H1 (cell line): ENCODE data around the gene IFI30. TPM values are rescaled to one million over a fixed set of nuclear protein-coding genes. Genes with fewer than 3 reads are reported as not detected.

Source experiments
- FOSL1 ChIP-seq: IDR thresholded peaks from 2 replicates; pipeline ENCODE4 v1.6.1; 2011; ENCODE audit warnings: mild to moderate bottlenecking, low read depth, low read length, moderate library complexity; ENCODE audit not compliant: insufficient read depth
- HDAC2 ChIP-seq, 2 experiments: fragments of 300-600 bp in 1 of 2; sonication (generic) in 1 of 2; IDR thresholded peaks; 2 replicates each; pipeline ENCODE4 v1.6.1; 2011 to 2012; ENCODE audit warnings: low read depth in 2 of 2, low read length in 2 of 2, mild to moderate bottlenecking in 2 of 2, moderate library complexity in 2 of 2, borderline replicate concordance in 1 of 2, inconsistent platforms in 1 of 2
- JUN ChIP-seq: IDR thresholded peaks from 2 replicates; pipeline ENCODE4 v1.6.1; 2011; ENCODE audit warnings: low read depth, mild to moderate bottlenecking, improper control_type of control experiment, low read length
- POU5F1 ChIP-seq: IDR thresholded peaks from 2 replicates; pipeline ENCODE4 v1.6.1; 2011; ENCODE audit warnings: low read depth, mild to moderate bottlenecking, low read length, moderate library complexity
- SP1 ChIP-seq: IDR thresholded peaks from 2 replicates; pipeline ENCODE4 v1.6.1; 2011; ENCODE audit warnings: low read depth, low read length
- TCF12 ChIP-seq: IDR thresholded peaks from 2 replicates; pipeline ENCODE4 v1.6.1; 2011; ENCODE audit warnings: low read depth, mild to moderate bottlenecking, low read length
- YY1 ChIP-seq: IDR thresholded peaks from 2 replicates; pipeline ENCODE4 v1.6.1; 2011; ENCODE audit warnings: low read depth, mild to moderate bottlenecking, low read length
- polyA plus RNA-seq, 7 experiments: library from polyadenylated mRNA; depleted of rRNA in 3 of 7; stranded (reverse) in 5 of 7; unstranded in 2 of 7; fragments of >200 nt in 5 of 7; fragments of 200-250 nt in 2 of 7; gene quantifications; 1 replicate in 5 of 7; 2 replicates in 1 of 7; 4 replicates in 1 of 7; pipeline versions ENCODE4 v1.2.1 to v1.2.3, GENCODE V29; 2011 to 2013; ENCODE audit warnings: missing spikeins in 2 of 7, mixed read lengths in 2 of 7
- total RNA-seq: library from RNA; stranded (reverse); fragmentation: NEBNext Ultra II Directional; extraction: Animal tissue kit (Norgen Biotek cat#: 25700); gene quantifications from 2 replicates; pipeline ENCODE4 v1.2.1, GENCODE V29; 2021
- TF ChIP-seq, protein P1 (sequence below): IDR thresholded peaks from 2 replicates; pipeline ENCODE4 v1.6.1; 2012; ENCODE audit warnings: low read length, inconsistent platforms

The IFI30 gene
- total and polyA plus RNA-seq, 2 of the 8 experiments (the other 6 are each of a cell fraction or from before 2014, with no cell fraction given), result 28.9 to 62.4 TPM

DNA sequence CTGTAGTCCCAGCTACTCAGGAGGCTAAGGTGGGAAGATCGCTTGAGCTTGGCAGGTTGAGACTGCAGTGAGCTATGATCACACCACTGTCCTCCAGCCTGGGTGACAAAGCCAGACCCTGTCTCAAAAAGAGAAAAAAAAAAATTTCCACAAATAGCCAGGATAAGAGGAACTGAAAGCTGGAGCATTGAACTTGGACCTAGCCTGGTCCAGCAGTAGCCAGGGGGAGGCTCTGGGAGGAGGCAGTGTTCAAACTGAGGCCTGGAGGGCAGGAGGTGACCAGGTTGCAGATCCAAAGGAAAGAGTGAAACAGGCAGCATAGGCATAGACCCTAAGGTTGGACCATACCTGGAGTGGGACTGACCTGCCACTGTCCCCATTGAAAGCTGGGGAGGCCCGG lies 47.5 kb upstream of the IFI30 start (continued):
- TF ChIP-seq SP1, result no peak
- no peak for TF ChIP-seq FOSL1
- TF ChIP-seq JUN, result no peak
- TF ChIP-seq POU5F1, result no peak
- TF ChIP-seq TCF12, result no peak
- TF ChIP-seq, protein P1, sequence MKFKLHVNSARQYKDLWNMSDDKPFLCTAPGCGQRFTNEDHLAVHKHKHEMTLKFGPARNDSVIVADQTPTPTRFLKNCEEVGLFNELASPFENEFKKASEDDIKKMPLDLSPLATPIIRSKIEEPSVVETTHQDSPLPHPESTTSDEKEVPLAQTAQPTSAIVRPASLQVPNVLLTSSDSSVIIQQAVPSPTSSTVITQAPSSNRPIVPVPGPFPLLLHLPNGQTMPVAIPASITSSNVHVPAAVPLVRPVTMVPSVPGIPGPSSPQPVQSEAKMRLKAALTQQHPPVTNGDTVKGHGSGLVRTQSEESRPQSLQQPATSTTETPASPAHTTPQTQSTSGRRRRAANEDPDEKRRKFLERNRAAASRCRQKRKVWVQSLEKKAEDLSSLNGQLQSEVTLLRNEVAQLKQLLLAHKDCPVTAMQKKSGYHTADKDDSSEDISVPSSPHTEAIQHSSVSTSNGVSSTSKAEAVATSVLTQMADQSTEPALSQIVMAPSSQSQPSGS, result no peak
- no peak for TF ChIP-seq HDAC2 (IDR thresholded peaks at IDR 0.05; ENCODE audit: borderline replicate concordance in 1 of 2, low read depth in 2 of 2, low read length in 2 of 2)
- no peak for TF ChIP-seq YY1
